ENCODE results near the gene IFNA17.
"Not testable (repeated sequence)": the region's sequence is repeated elsewhere in the genome, so short reads cannot be mapped to it uniquely, and the experiment has no call there.

Gene IFNA17

DNA sequence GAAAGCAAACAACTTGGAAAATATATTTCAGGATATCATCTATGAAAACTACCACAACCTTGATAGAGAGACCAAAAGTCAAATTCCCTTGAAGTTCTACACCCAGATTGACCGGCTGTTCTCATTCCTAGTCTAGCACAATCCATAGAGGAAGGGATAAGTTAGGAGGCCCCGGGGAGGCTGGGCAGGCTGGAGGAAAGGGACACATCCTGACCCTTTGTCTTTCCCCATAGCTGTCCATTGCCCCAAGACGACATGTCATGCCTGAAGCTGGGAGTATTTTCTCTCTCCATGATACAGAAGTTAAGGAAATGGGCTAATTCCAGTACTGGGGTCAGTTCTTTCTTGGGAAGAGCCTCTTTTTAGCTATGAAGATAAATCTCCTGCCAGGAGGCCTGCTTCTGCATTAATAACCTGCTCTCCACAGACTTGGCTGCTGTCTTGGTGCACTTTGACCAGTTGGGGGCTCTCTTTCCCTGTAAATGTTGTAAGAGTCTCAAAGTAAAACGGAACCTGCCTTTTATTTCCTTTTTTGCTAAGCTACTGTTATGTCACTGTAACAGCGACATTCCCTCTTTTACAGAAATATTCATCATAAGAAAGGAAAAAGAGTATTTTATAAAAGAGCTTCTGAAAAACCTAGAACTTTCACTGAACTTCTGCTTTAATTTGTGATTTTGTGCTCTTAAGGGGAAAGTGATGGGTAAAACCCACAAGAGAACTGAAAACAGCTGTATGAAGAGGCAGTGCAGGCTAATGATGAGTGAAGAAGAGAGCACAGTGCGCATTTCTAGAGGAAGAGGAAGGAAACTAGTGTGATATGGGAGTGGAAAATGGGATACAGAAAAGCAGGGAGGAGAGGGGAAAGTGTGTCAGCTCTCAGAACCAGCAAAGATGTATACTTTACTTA lies 32.9 kb downstream of the IFNA17 start:
- not testable (repeated sequence) for DNase-seq (ENCODE audit: extremely low read depth, low read depth)

DNA sequence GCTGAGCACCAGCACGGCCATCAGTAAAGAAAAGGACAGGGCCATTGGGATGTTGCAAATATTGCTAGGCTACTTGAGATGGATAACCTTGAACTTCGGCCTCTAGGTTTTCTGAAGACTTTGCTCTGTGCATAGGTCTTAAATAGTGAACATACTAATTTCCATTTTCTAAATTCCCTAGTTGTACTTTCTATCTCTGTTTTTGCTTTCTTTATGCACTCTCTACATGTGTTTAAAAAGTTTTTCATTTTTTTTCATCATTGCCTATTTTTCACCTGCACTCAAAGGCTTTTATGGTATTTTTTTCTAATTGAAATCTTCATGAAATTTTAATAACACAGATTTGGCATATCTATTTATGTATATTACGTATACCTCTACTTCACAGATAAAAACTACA lies 40.5 kb downstream of the IFNA17 start, which contains the start of gene IFNA4:
Gene IFNA4 (minus strand): TSS at position 101 of the 400 bp plus-strand sequence. CDS start 56 bp downstream, at position 45.
- not testable (repeated sequence) for DNase-seq (ENCODE audit: extremely low read depth, low read depth)

More for the DNA sequence above, 32.9 kb downstream of the IFNA17 start:
- TF ChIP-seq, protein P1, sequence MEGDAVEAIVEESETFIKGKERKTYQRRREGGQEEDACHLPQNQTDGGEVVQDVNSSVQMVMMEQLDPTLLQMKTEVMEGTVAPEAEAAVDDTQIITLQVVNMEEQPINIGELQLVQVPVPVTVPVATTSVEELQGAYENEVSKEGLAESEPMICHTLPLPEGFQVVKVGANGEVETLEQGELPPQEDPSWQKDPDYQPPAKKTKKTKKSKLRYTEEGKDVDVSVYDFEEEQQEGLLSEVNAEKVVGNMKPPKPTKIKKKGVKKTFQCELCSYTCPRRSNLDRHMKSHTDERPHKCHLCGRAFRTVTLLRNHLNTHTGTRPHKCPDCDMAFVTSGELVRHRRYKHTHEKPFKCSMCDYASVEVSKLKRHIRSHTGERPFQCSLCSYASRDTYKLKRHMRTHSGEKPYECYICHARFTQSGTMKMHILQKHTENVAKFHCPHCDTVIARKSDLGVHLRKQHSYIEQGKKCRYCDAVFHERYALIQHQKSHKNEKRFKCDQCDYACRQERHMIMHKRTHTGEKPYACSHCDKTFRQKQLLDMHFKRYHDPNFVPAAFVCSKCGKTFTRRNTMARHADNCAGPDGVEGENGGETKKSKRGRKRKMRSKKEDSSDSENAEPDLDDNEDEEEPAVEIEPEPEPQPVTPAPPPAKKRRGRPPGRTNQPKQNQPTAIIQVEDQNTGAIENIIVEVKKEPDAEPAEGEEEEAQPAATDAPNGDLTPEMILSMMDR (IDR thresholded peaks at IDR 0.05; ENCODE audit: low read depth, low read length): peak; percentile 45

DNA sequence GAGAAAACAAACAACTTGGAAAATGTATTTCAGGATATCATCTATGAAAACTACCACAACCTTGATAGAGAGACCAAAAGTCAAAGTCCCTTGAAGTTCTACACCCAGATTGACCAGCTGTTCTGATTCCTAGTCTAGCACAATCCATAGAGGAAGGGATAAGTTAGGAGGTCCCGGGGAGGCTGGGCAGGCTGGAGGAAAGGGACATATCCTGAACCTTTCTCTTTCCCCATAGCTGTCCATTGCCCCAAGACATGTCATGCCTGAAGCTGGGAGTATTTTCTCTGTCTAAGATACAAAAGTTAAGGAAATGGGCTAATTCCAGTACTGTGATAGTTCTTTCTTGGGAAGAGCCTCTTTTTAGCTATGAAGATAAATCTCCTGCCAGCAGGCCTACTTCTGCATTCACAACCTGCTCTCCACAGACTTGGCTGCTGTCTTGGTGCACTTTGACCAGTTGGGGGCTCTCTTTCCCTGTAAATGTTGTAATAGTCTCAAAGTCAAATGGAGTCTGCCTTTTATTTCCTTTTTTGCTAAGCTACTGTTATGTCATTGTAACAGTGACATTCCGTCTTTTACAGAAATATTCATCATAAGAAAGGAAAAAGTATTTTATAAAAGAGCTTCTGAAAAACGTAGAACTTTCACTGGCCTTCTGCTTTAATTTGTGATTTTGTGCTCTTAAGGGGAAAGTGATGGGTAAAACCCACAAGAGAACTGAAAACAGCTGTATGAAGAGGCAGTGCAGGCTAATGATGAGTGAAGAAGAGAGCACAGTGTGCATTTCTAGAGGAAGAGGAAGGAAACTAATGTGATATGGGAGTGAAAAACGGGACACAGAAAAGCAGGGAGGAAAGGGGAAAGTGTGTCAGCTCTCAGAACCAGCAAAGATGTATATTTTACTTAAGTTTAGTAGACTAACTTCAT lies 44.9 kb downstream of the IFNA17 start:
- not testable (repeated sequence) for DNase-seq (ENCODE audit: extremely low read depth, low read depth)
- TF ChIP-seq, protein P1 (IDR thresholded peaks at IDR 0.05; ENCODE audit: low read depth, low read length): peak; percentile 27

All from AG09319 (cell line).